Stimulated activated CD4-positive, alpha-beta T cell treated with anti-CD3 and anti-CD28 coated beads, Interleukin-2, amount 100 ng/mL, for 48 hours (primary cell): ENCODE data around the gene CWC22.
"Not testable (repeated sequence)": the region's sequence is repeated elsewhere in the genome, so short reads cannot be mapped to it uniquely, and the experiment has no call there.

ENCODE experiments used
- DNase-seq, 2 donors: peaks; one replicate each; pipeline ENCODE4 v3.0.0-alpha.2; 2020

The CWC22 gene

GRCh38 chr2:179948058-179948457, 59.0 kb downstream of the CWC22 start:
- no peak for DNase-seq

- no peak for DNase-seq
Observed at GRCh38 chr2:179946810-179947615, 60.1 kb downstream of the CWC22 start.

- no peak for DNase-seq
Observed at GRCh38 chr2:179946346-179946745, 60.8 kb downstream of the CWC22 start.

GRCh38 chr2:179939259-179939658, 67.8 kb downstream of the CWC22 start:
- no peak for DNase-seq

- no peak for DNase-seq
Observed at GRCh38 chr2:179938026-179938425, 69.1 kb downstream of the CWC22 start.

GRCh38 chr2:179936654-179937053, 70.4 kb downstream of the CWC22 start:
- peak; percentile 15 to 24 for DNase-seq

- DNase-seq: no peak
Observed at GRCh38 chr2:179936141-179936540, 71.0 kb downstream of the CWC22 start.

GRCh38 chr2:179932786-179933185, 74.3 kb downstream of the CWC22 start:
- DNase-seq: no peak

- no peak for DNase-seq
Observed at GRCh38 chr2:179931502-179931901, 75.6 kb downstream of the CWC22 start.

- not testable (repeated sequence) for DNase-seq
Observed at GRCh38 chr2:179929997-179930396, 77.1 kb downstream of the CWC22 start.

GRCh38 chr2:179927041-179927440, 80.1 kb downstream of the CWC22 start:
- DNase-seq: no peak

- no peak for DNase-seq
Observed at GRCh38 chr2:179925713-179926112, 81.4 kb downstream of the CWC22 start.

GRCh38 chr2:179917272-179917671, 89.8 kb downstream of the CWC22 start:
- no peak for DNase-seq

- no peak for DNase-seq
Observed at GRCh38 chr2:179915395-179915992, 91.6 kb downstream of the CWC22 start.

GRCh38 chr2:179913809-179914208, 93.3 kb downstream of the CWC22 start:
- no peak for DNase-seq

- no peak for DNase-seq
Observed at GRCh38 chr2:179911569-179911968, 95.5 kb downstream of the CWC22 start.

- no peak for DNase-seq
Observed at GRCh38 chr2:179910735-179911113, 96.4 kb downstream of the CWC22 start.

- no peak for DNase-seq
Observed at GRCh38 chr2:179909845-179910734, 97.0 kb downstream of the CWC22 start.

- no peak for DNase-seq
Observed at GRCh38 chr2:179900655-179901054, 106.4 kb downstream of the CWC22 start.

- no peak for DNase-seq
Observed at GRCh38 chr2:179899666-179900065, 107.4 kb downstream of the CWC22 start.

- peak in 1 of 2 donors; percentile 2 for DNase-seq
Observed at GRCh38 chr2:179898873-179899272, 108.2 kb downstream of the CWC22 start.
